ENCODE data around the gene CEP63. TPM values are rescaled to one million over a fixed set of nuclear protein-coding genes. Genes with fewer than 3 reads are reported as not detected.

Gene CEP63
- total RNA-seq, 1 experiment from 2014 or later = 19.1 TPM

GRCh38 chr3:134504132-134504531 is 18.3 kb downstream of the CEP63 start (continued):
- TF ChIP-seq POLR2AphosphoS5 (IDR thresholded peaks at IDR 0.05; ENCODE audit: low read depth, low read length) (no peak), CTCF (IDR thresholded peaks at IDR 0.05 in 2 of 3, conservative IDR thresholded peaks at IDR 0.05 in 1 of 3; ENCODE audit: borderline replicate concordance in 1 of 3, insufficient read depth in 1 of 3, low read depth in 2 of 3, low read length in 2 of 3) (no peak)

- RAD21 ChIA-PET (ENCODE audit: low non-redundant PET in 1 of 2, low total read pairs in 2 of 2, uncharacterized antibody in 2 of 2, unreplicated experiment in 2 of 2) = no interaction called here
- CTCF ChIA-PET = no interaction called here
- Histone ChIP-seq H3K27me3 (ENCODE audit: insufficient read depth, low read length) (no peaks in the 10 kb centered on the region), H3K36me3 (ENCODE audit: control insufficient read depth in 1 of 2, insufficient read depth in 2 of 2, low read length in 2 of 2) (no peaks in the 10 kb centered on the region), H3K9me2 (ENCODE audit: insufficient read depth) (no peaks in the 10 kb centered on the region), H3K4me1 (ENCODE audit: control insufficient read depth in 1 of 2, insufficient read depth in 2 of 2, low read length in 2 of 2) (no peaks in the 10 kb centered on the region), H3K9me3 (ENCODE audit: control insufficient read depth in 1 of 2, insufficient read depth in 1 of 2, low read depth in 1 of 2, low read length in 2 of 2) (no peaks in the 10 kb centered on the region; a peak in 1 of 4 replicates), H2AFZ (ENCODE audit: low read depth, low read length, poor library complexity, severe bottlenecking) (no peak overlapping the region), H3K4me3 (replicated peaks in 1 of 2; ENCODE audit: low read depth in 1 of 2, low read length in 2 of 2) (no peak overlapping the region), H3K4me2 (ENCODE audit: low read length) (no peak overlapping the region), H3K9ac (ENCODE audit: low read length) (no peak overlapping the region), H3K79me2 (ENCODE audit: insufficient read depth, low read length) (peaks cover 16% of the 10 kb centered on the region), H4K20me1 (ENCODE audit: insufficient read depth) (no peaks in the 10 kb centered on the region), H3K27ac (ENCODE audit: low read depth, low read length) (no peak overlapping the region)
- no TSS peak for BruUV-seq (replicated peaks)
- POLR2A ChIA-PET = no interaction called here
- TF ChIP-seq YY1 (IDR thresholded peaks at IDR 0.05; ENCODE audit: extremely low read depth, insufficient replicate concordance, low read depth, low read length) = no peak
- no peak for TF ChIP-seq ELF1 (IDR thresholded peaks at IDR 0.05; ENCODE audit: borderline replicate concordance, low read depth)
- TF ChIP-seq CTCF (IDR thresholded peaks at IDR 0.05 in 2 of 3, conservative IDR thresholded peaks at IDR 0.05 in 1 of 3; ENCODE audit: borderline replicate concordance in 1 of 3, insufficient read depth in 1 of 3, low read depth in 2 of 3, low read length in 2 of 3) = 0 out of 6 replicates have a peak, but pooled peaks of 1 of the 3 experiments have one; percentile 10
- TF ChIP-seq FOSL1 (IDR thresholded peaks at IDR 0.05; ENCODE audit: low read depth) = no peak
- peak; percentile 8 for DNase-seq (ENCODE audit: low read depth, low spot score)
- peak; percentile 93 for ATAC-seq
- intact Hi-C loops (cut with micrococcal nuclease) = no loop called here
These were observed 19.6 kb downstream of the CEP63 start for GRCh38 chr3:134505485-134505884.

Measured in HCT116 (cell line).